Measurements from ENCODE around the gene S100A5. TPM values are rescaled to one million over a fixed set of nuclear protein-coding genes. Genes with fewer than 3 reads are reported as not detected.

S100A5 gene
- total RNA-seq, 4 donors from 2014 or later = not detected

DNA sequence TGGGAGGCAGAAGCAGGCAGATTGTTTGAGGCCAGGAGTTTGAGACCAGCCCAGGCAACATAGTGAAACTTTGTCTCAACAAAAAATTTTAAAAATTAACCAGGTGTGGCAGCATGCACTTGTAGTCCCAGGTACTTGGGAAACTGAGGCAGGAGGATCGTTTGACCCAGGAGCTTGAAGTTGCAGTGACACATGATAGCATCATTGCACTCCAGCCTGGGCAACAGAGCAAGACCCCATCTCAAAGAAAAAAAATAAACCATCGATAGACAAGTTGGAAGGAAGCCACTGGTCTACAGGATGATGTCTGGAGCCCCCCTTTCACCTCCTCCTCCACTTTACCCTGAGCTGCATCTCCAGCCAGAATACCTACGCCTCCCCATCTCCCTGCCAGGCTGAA, 21.5 kb downstream of the S100A5 start:
- H3K36me3 ChIP-seq = no peaks in the 10 kb centered on the region
- intact Hi-C loops (cut with DNase I) = loop anchor here (10.0 kb wide), 1 partner anchor 46 kb away; the partner anchor contains the start of gene S100A2
- no peak overlapping the region for H3K27ac ChIP-seq
- TF ChIP-seq POLR2A (IDR thresholded peaks at IDR 0.05) = no peak
- TF ChIP-seq, protein P1, sequence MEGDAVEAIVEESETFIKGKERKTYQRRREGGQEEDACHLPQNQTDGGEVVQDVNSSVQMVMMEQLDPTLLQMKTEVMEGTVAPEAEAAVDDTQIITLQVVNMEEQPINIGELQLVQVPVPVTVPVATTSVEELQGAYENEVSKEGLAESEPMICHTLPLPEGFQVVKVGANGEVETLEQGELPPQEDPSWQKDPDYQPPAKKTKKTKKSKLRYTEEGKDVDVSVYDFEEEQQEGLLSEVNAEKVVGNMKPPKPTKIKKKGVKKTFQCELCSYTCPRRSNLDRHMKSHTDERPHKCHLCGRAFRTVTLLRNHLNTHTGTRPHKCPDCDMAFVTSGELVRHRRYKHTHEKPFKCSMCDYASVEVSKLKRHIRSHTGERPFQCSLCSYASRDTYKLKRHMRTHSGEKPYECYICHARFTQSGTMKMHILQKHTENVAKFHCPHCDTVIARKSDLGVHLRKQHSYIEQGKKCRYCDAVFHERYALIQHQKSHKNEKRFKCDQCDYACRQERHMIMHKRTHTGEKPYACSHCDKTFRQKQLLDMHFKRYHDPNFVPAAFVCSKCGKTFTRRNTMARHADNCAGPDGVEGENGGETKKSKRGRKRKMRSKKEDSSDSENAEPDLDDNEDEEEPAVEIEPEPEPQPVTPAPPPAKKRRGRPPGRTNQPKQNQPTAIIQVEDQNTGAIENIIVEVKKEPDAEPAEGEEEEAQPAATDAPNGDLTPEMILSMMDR (IDR thresholded peaks at IDR 0.05) = no peak
- H3K4me1 ChIP-seq = peaks cover 18 to 29% (median 19%) of the 10 kb centered on the region in 3 donors
- H3K27me3 ChIP-seq = no peaks in the 10 kb centered on the region
- WGBS, 2 donors = 76 to 84% methylated on average over 3 of the region's 3 CpGs
- no peak overlapping the region for H3K4me3 ChIP-seq
- no peak for DNase-seq
- no peaks in the 10 kb centered on the region for H3K9me3 ChIP-seq

DNA sequence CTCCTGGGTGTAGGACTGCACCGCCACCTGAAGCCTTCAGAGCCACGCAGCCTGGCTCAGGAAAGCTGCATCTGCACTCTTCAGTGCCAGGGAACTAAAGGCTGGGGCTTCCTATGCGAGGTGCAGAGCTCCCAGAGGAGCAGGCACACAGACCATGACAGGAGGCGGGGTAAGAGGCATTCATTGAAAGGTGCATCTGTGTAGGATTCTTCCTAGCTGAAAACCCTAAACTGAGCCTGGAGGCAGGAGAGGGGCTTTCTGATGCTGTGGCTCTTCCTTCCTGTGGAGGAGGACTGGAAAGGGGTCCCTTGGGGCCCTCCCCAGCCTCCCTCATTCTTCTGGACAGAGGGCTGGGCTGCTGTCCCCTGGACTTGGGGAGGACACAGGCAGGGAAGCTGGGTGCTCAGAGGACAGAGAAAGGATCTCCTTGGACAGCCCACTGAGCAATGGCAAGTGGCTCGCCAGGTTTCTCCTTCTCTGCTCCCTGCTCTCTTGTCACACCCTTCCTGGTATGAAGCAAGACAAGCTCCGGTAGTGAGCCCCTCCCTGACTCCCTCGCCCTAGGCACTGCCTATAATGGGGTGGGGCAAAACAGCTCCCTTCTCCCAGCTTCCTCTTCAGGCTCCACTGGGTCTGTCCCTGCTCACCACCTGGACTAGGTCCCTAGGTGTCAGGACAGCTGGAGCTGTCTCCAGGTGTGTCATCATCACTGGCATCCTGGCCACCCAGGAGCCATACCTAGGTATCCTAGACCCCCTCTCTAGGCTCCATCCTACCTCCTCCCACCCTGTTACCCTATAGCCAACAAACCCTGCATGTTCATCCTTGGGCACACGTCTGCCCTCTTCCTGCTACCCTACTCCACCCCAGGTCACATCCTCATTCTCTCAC, 25.0 kb downstream of the S100A5 start:
- DNase-seq = no peak
- WGBS, 2 donors = 17 to 41% methylated on average over 5 to 6 of the region's 8 CpGs
- no peaks in the 10 kb centered on the region for H3K36me3 ChIP-seq

DNA sequence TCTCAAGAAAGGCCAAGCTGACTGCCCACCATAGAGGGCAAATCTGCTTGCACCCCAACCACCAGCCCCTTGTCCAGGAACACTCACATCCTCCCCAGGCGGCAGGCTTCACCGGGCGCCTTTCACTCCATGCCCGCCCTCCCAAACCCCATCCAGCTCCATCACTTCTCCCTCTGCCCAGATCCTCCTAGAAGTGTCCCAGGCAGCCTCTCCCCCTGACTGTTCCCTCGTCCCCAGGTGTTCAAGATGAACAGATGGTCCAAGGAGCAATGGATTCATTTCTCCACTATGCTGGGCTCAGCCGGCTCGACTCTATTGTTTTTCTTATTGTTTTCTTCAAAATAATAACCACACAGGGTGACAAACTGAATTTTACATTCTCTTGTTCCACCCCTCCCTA, 27.1 kb downstream of the S100A5 start:
- Histone ChIP-seq H3K4me1 (peaks cover 18 to 49% (median 21%) of the 10 kb centered on the region in 3 donors), H3K27ac (no peak overlapping the region), H3K4me3 (no peak overlapping the region), H3K27me3 (no peaks in the 10 kb centered on the region), H3K9me3 (no peaks in the 10 kb centered on the region), H3K36me3 (no peaks in the 10 kb centered on the region)
- WGBS, 2 donors = 93 to 94% methylated on average over 6 to 7 of the region's 7 CpGs
- intact Hi-C loops (cut with DNase I) = loop anchor here (10.0 kb wide), 1 partner anchor 51 kb away; the partner anchor contains the start of gene S100A2
- no peak for TF ChIP-seq POLR2A (IDR thresholded peaks at IDR 0.05)
- TF ChIP-seq, protein P1 (IDR thresholded peaks at IDR 0.05) = no peak
- DNase-seq = no peak

More for the DNA sequence above, 25.0 kb downstream of the S100A5 start:
- no peaks in the 10 kb centered on the region for H3K9me3 ChIP-seq
- intact Hi-C loops (cut with DNase I) = loop anchor here (10.0 kb wide), 1 partner anchor 49 kb away; the partner anchor contains the start of gene S100A2
- no peaks in the 10 kb centered on the region for H3K27me3 ChIP-seq
- TF ChIP-seq, protein P1 (IDR thresholded peaks at IDR 0.05) = peak in 1 of 6 experiments; percentile 6
- peak in 1 of 4 donors; percentile 50 for TF ChIP-seq POLR2A (IDR thresholded peaks at IDR 0.05)
- H3K4me3 ChIP-seq = peak overlapping the region in 1 of 4 donors; percentile 3
- peak overlapping the region; percentile 84 to 92 (median 92) for H3K27ac ChIP-seq
- peaks cover 18 to 44% (median 21%) of the 10 kb centered on the region in 3 donors for H3K4me1 ChIP-seq

DNA sequence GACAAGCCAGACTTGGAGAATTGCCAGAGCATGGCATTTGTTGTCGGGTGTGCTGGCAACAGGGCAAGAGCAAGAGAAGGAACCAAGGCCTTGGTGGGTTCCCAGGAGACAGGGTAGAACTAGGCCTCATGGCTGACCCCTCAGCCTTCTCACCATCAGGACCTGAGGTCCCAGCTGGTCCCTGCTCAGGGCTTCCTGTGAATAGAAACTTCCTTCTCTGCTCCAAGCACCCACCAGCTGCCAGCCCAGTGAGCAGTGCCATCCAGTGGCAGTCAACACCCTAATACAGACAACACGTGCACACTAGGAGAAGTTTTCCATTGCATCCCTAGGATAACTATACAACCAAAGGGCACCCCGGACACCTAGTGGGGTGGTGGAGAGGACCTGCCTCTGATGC, 27.7 kb downstream of the S100A5 start:
- WGBS, 2 donors = 66 to 76% methylated on average over 2 to 3 of the region's 3 CpGs
- Histone ChIP-seq H3K36me3 (no peaks in the 10 kb centered on the region), H3K27ac (no peak overlapping the region), H3K4me3 (no peak overlapping the region), H3K27me3 (no peaks in the 10 kb centered on the region), H3K4me1 (peaks cover 18 to 49% (median 21%) of the 10 kb centered on the region in 3 donors), H3K9me3 (no peaks in the 10 kb centered on the region)
- no peak for TF ChIP-seq POLR2A (IDR thresholded peaks at IDR 0.05)
- TF ChIP-seq, protein P1 (IDR thresholded peaks at IDR 0.05) = peak in 1 of 6 experiments; percentile 19
- no peak for DNase-seq
- intact Hi-C loops (cut with DNase I) = loop anchor here (10.0 kb wide), 1 partner anchor 52 kb away; the partner anchor contains the start of gene S100A2

DNA sequence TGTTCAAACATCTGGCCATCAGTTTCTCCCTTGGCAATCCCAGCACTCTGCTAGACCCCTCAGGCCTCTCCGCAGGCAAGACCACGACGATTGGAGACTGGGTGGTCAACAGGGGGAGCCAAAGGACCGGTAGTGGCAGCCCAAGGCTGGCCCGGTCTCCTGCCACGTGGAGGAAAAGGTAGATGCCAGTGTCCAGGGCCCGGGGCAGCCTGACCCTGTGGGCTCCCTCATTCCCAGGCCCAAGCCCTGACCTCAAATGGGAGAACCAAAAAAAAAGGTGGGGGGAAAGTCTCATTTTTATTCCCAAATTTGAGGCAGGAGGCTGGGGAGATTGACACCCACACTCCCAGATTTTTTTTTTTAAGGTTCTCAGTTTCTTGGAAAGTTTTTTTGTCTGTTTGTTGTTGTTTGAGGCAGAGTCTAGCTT, 29.7 kb downstream of the S100A5 start:
- Histone ChIP-seq H3K9me3 (no peaks in the 10 kb centered on the region), H3K4me1 (peaks cover 31 to 60% (median 31%) of the 10 kb centered on the region in 3 donors), H3K27ac (peak overlapping the region in 1 of 4 donors; percentile 0), H3K4me3 (no peak overlapping the region), H3K36me3 (no peaks in the 10 kb centered on the region), H3K27me3 (no peaks in the 10 kb centered on the region)
- intact Hi-C loops (cut with DNase I) = loop anchor here (10.0 kb wide), 1 partner anchor 54 kb away; the partner anchor contains the start of gene S100A2
- TF ChIP-seq, protein P1 (IDR thresholded peaks at IDR 0.05) = peak; percentile 74 to 94 (median 88)
- TF ChIP-seq POLR2A (IDR thresholded peaks at IDR 0.05) = no peak
- WGBS, 2 donors = 0% methylated on average over 1 to 4 of the region's 7 CpGs
- no peak for DNase-seq

Measured in esophagus squamous epithelium (tissue), 5 donors.